Measurements from ENCODE around the gene MAIP1. TPM values are rescaled to one million over a fixed set of nuclear protein-coding genes. Genes with fewer than 3 reads are reported as not detected.
A peak's percentile ranks its signal among the peaks of the same experiment; 100 is the strongest.

The MAIP1 gene
- total RNA-seq, 1 donor from 2014 or later = 18.1 TPM

GRCh38 chr2:199932312-199932855 lies 23.0 kb upstream of the MAIP1 start:
- no peak for DNase-seq
- TF ChIP-seq CTCF (IDR thresholded peaks at IDR 0.05; ENCODE audit: partially characterized antibody, unreplicated experiment) = no peak
- peaks cover 2% of the 10 kb centered on the region for H3K27me3 Mint-ChIP-seq (ENCODE audit: unreplicated experiment)
- H3K9me3 Mint-ChIP-seq (ENCODE audit: unreplicated experiment) = peaks cover 2% of the 10 kb centered on the region
- no peaks in the 10 kb centered on the region for H3K4me1 Mint-ChIP-seq (ENCODE audit: low read depth, unreplicated experiment)
- no peaks in the 10 kb centered on the region for H3K36me3 Mint-ChIP-seq (ENCODE audit: unreplicated experiment)
- no peak overlapping the region for H3K4me3 Mint-ChIP-seq (ENCODE audit: unreplicated experiment)
- no peak overlapping the region for H3K27ac Mint-ChIP-seq (ENCODE audit: unreplicated experiment)

GRCh38 chr2:199933466-199933865 lies 21.9 kb upstream of the MAIP1 start:
- H3K4me1 Mint-ChIP-seq (ENCODE audit: low read depth, unreplicated experiment) = no peaks in the 10 kb centered on the region
- no peak for TF ChIP-seq CTCF (IDR thresholded peaks at IDR 0.05; ENCODE audit: partially characterized antibody, unreplicated experiment)

GRCh38 chr2:199936554-199936953 lies 18.8 kb upstream of the MAIP1 start:
- DNase-seq = no peak
- Mint-ChIP-seq H3K4me3 (ENCODE audit: unreplicated experiment) (no peak overlapping the region), H3K9me3 (ENCODE audit: unreplicated experiment) (no peaks in the 10 kb centered on the region), H3K4me1 (ENCODE audit: low read depth, unreplicated experiment) (no peaks in the 10 kb centered on the region), H3K36me3 (ENCODE audit: unreplicated experiment) (no peaks in the 10 kb centered on the region), H3K27me3 (ENCODE audit: unreplicated experiment) (peaks cover 2% of the 10 kb centered on the region), H3K27ac (ENCODE audit: unreplicated experiment) (no peak overlapping the region)
- TF ChIP-seq CTCF (IDR thresholded peaks at IDR 0.05; ENCODE audit: partially characterized antibody, unreplicated experiment) = no peak

More at GRCh38 chr2:199933466-199933865, 21.9 kb upstream of the MAIP1 start:
- no peak overlapping the region for H3K4me3 Mint-ChIP-seq (ENCODE audit: unreplicated experiment)
- no peaks in the 10 kb centered on the region for H3K36me3 Mint-ChIP-seq (ENCODE audit: unreplicated experiment)
- H3K27me3 Mint-ChIP-seq (ENCODE audit: unreplicated experiment) = peaks cover 2% of the 10 kb centered on the region
- no peak overlapping the region for H3K27ac Mint-ChIP-seq (ENCODE audit: unreplicated experiment)
- no peak for DNase-seq
- H3K9me3 Mint-ChIP-seq (ENCODE audit: unreplicated experiment) = peaks cover 2% of the 10 kb centered on the region

GRCh38 chr2:199940373-199940772 lies 15.0 kb upstream of the MAIP1 start:
- no peak for DNase-seq
- H3K27me3 Mint-ChIP-seq (ENCODE audit: unreplicated experiment) = no peaks in the 10 kb centered on the region
- H3K4me1 Mint-ChIP-seq (ENCODE audit: low read depth, unreplicated experiment) = no peaks in the 10 kb centered on the region
- no peaks in the 10 kb centered on the region for H3K9me3 Mint-ChIP-seq (ENCODE audit: unreplicated experiment)
- no peak overlapping the region for H3K4me3 Mint-ChIP-seq (ENCODE audit: unreplicated experiment)
- H3K27ac Mint-ChIP-seq (ENCODE audit: unreplicated experiment) = no peak overlapping the region
- peaks cover 5% of the 10 kb centered on the region for H3K36me3 Mint-ChIP-seq (ENCODE audit: unreplicated experiment)
- TF ChIP-seq CTCF (IDR thresholded peaks at IDR 0.05; ENCODE audit: partially characterized antibody, unreplicated experiment) = peak; percentile 42

GRCh38 chr2:199943373-199943772 lies 12.0 kb upstream of the MAIP1 start:
- Mint-ChIP-seq H3K27me3 (ENCODE audit: unreplicated experiment) (no peaks in the 10 kb centered on the region), H3K9me3 (ENCODE audit: unreplicated experiment) (no peaks in the 10 kb centered on the region), H3K36me3 (ENCODE audit: unreplicated experiment) (peaks cover 5% of the 10 kb centered on the region), H3K4me1 (ENCODE audit: low read depth, unreplicated experiment) (no peaks in the 10 kb centered on the region), H3K4me3 (ENCODE audit: unreplicated experiment) (no peak overlapping the region), H3K27ac (ENCODE audit: unreplicated experiment) (no peak overlapping the region)
- no peak for TF ChIP-seq CTCF (IDR thresholded peaks at IDR 0.05; ENCODE audit: partially characterized antibody, unreplicated experiment)
- DNase-seq = no peak

Measured in glutamatergic neuron (in vitro differentiated cells).